Measurements from ENCODE around the gene ATP23.

- no peak for TF ChIP-seq CTCF (IDR thresholded peaks at IDR 0.05; ENCODE audit: extremely low read depth in 1 of 2, insufficient read depth in 1 of 2, low read depth in 1 of 2, low read length in 2 of 2)
- TF ChIP-seq MYC (IDR thresholded peaks at IDR 0.05; ENCODE audit: low read depth, low read length): no peak
- TF ChIP-seq MAX (IDR thresholded peaks at IDR 0.05; ENCODE audit: insufficient read depth, insufficient read length): no peak
Measured at GRCh38 chr12:57985685-57986084, 44.3 kb downstream of the ATP23 start.

All from endothelial cell of umbilical vein (primary cell).